GM19463 (cell line): ENCODE results near the gene STH.

Source experiments
- ATAC-seq: cut with Tn5 transposase; IDR thresholded peaks from one replicate; pipeline ENCODE4 v1.9.1; 2021; ENCODE audit warnings: mild to moderate bottlenecking, moderate library complexity; ENCODE audit not compliant: unreplicated experiment

STH gene

GRCh38 chr17:46042925-46043324 lies 43.9 kb downstream of the STH start:
- no peak for ATAC-seq

GRCh38 chr17:46043606-46044005 lies 44.6 kb downstream of the STH start:
- no peak for ATAC-seq

- no peak for ATAC-seq
Observed at GRCh38 chr17:46044286-46044928, 45.4 kb downstream of the STH start.

- no peak for ATAC-seq
Observed at GRCh38 chr17:46044989-46045388, 45.9 kb downstream of the STH start.

- ATAC-seq: no peak
Observed at GRCh38 chr17:46045639-46046038, 46.6 kb downstream of the STH start.

- ATAC-seq: no peak
Observed at GRCh38 chr17:46046957-46047356, 47.9 kb downstream of the STH start.

GRCh38 chr17:46047398-46047797 lies 48.3 kb downstream of the STH start:
- no peak for ATAC-seq

GRCh38 chr17:46047856-46048255 lies 48.8 kb downstream of the STH start:
- ATAC-seq: no peak
